Measurements from ENCODE around the gene KRT17.

KRT17 gene

GRCh38 chr17:41624208-41625101 is at the start of gene KRT17:
TSS of gene KRT17 (minus strand) at chr17:41624575. CDS start at chr17:41624509, 66 bp downstream.
- DNase-seq, result no peak

- peak; percentile 48 for DNase-seq
Measured at GRCh38 chr17:41672153-41672552, 47.8 kb upstream of the KRT17 start.

GRCh38 chr17:41667280-41668041 is 43.1 kb upstream of the KRT17 start:
- DNase-seq, result no peak

- peak; percentile 95 for DNase-seq
Measured at GRCh38 chr17:41666708-41667279, 42.4 kb upstream of the KRT17 start.

- DNase-seq, result peak; percentile 76
Measured at GRCh38 chr17:41666237-41666641, 41.9 kb upstream of the KRT17 start.

GRCh38 chr17:41665566-41666236 is 41.3 kb upstream of the KRT17 start:
- peak; percentile 94 for DNase-seq

- no peak for DNase-seq
Measured at GRCh38 chr17:41664587-41665565, 40.5 kb upstream of the KRT17 start.

GRCh38 chr17:41664172-41664457 is 39.7 kb upstream of the KRT17 start:
- DNase-seq, result no peak

GRCh38 chr17:41663451-41664171 is 39.2 kb upstream of the KRT17 start:
- DNase-seq, result no peak

GRCh38 chr17:41660221-41660711 is 35.9 kb upstream of the KRT17 start:
- no peak for DNase-seq

- no peak for DNase-seq
Measured at GRCh38 chr17:41659427-41660212, 35.2 kb upstream of the KRT17 start.

GRCh38 chr17:41658846-41659245 is 34.5 kb upstream of the KRT17 start:
- no peak for DNase-seq

GRCh38 chr17:41657936-41658335 is 33.6 kb upstream of the KRT17 start:
- DNase-seq, result no peak

- DNase-seq, result no peak
Measured at GRCh38 chr17:41657176-41657754, 32.9 kb upstream of the KRT17 start.

GRCh38 chr17:41656249-41657023 is 32.1 kb upstream of the KRT17 start:
- DNase-seq, result no peak

- DNase-seq, result no peak
Measured at GRCh38 chr17:41655611-41656111, 31.3 kb upstream of the KRT17 start.

- DNase-seq, result no peak
Measured at GRCh38 chr17:41654678-41655607, 30.6 kb upstream of the KRT17 start.
